RWPE1 (cell line): ENCODE measurements around the gene CCNB1IP1.
"Not testable (repeated sequence)": the region's sequence is repeated elsewhere in the genome, so short reads cannot be mapped to it uniquely, and the experiment has no call there.

Source experiments
- CTCF ChIA-PET: fragments of 350-600 bp; sonication (Branson Sonifier 250); formaldehyde crosslinking; extraction: SDS; loops from one replicate; lab custom pipeline; 2021; lab: Yijun Ruan, JAX
- POLR2A ChIA-PET: fragments of 400-600 bp; formaldehyde crosslinking; extraction: SDS; loops from one replicate; lab custom pipeline; 2020; ENCODE audit warnings: antibody characterized with exemption; ENCODE audit not compliant: low non-redundant PET; lab: Yijun Ruan, JAX
- DNase-seq: peaks from one replicate; pipeline ENCODE4 v3.0.0; 2012; ENCODE audit warnings: low spot score
- H3K27ac ChIP-seq: fragments of 450-650 bp; 2 replicates; pipeline ENCODE4 v1.5.1; 2017
- TF ChIP-seq, protein P1 (sequence below): fragments of 450-650 bp; conservative IDR thresholded peaks from 2 replicates; pipeline ENCODE4 v1.5.1; 2017; ENCODE audit warnings: low read depth, mild to moderate bottlenecking

Gene CCNB1IP1

GRCh38 chr14:20274062-20274461 is 59.0 kb downstream of the CCNB1IP1 start:
- H3K27ac ChIP-seq = no peak overlapping the region
- no peak for DNase-seq
- POLR2A ChIA-PET = no interaction called here
- TF ChIP-seq, protein P1, sequence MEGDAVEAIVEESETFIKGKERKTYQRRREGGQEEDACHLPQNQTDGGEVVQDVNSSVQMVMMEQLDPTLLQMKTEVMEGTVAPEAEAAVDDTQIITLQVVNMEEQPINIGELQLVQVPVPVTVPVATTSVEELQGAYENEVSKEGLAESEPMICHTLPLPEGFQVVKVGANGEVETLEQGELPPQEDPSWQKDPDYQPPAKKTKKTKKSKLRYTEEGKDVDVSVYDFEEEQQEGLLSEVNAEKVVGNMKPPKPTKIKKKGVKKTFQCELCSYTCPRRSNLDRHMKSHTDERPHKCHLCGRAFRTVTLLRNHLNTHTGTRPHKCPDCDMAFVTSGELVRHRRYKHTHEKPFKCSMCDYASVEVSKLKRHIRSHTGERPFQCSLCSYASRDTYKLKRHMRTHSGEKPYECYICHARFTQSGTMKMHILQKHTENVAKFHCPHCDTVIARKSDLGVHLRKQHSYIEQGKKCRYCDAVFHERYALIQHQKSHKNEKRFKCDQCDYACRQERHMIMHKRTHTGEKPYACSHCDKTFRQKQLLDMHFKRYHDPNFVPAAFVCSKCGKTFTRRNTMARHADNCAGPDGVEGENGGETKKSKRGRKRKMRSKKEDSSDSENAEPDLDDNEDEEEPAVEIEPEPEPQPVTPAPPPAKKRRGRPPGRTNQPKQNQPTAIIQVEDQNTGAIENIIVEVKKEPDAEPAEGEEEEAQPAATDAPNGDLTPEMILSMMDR = no peak
- CTCF ChIA-PET = no interaction called here

GRCh38 chr14:20264361-20264760 is 68.7 kb downstream of the CCNB1IP1 start:
- POLR2A ChIA-PET, DNase-seq, H3K27ac ChIP-seq, CTCF ChIA-PET: not testable (repeated sequence)

DNA sequence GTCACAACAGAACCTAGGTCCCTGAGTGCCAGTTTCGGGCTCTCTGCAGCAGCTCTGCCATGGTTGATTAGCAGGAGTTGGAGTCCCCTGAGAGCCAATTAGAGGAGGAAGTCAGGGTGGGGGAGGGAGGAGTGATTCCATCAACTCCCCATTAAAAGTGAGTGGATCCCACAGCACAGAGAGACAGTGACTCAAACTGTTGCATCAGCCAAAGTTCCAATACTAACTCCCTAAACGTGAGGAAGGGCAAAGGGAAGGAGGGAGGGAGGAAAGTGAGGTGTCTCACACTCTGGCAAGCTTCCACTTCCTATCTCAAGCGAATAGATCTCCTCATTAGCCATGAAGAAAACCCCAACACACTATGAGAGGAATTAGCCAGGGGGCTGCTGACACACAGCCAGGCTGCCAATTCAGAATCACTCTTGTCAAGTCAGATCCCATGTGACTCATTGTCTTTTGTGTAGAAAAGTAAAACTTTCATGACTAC is 70.4 kb downstream of the CCNB1IP1 start:
- DNase-seq = peak; percentile 83
- ChIA-PET POLR2A (no interaction called here), CTCF (no interaction called here)
- TF ChIP-seq, protein P1 = no peak
- peak overlapping the region; percentile 73 for H3K27ac ChIP-seq
